ENCODE measurements around the gene GLI1.

The GLI1 gene

DNA sequence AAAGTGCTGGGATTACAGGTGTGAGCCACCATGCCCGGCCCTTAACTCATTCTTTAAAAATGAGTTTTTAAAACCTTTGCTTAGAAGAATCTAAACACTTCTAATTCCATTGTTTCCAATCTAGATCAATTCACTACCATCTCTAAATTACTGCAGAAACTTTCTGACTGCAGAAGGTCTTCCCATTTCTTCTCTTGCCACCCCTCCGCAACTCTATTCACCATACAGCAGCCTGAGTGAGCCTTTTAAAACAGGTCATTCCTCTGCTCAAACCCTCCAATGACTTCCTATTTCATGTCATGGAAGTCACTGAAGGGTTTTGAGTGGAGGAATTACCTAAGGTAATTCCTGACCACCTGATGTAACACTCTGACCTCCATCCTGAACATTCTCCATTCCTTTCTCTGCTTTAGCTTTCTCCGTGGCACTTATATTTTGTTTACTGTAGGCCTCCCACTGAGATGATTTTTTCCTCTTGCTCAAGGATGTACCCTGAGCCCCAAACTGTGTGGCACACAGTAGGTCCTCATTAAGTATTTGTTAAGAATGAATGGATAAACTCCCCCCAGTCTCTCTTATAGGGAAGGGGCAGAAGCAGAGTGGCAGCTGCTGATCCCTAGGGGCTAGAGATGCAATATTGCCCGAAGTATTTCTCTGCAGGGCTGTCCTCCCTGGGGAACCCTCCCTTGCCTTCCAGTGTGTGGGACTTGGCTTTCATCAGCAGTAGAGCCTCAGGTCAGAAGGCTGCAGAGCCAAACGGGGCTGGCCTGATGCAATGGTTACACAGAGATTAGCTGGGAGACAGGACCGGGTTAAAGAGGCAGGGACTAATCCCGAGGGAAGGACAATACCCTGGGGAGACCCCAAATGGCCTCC is 59.6 kb downstream of the GLI1 start:
- no peak for TF ChIP-seq CTCF (IDR thresholded peaks at IDR 0.05; ENCODE audit: insufficient read depth, low read depth, low read length, missing control alignments)
- no peak for DNase-seq (ENCODE audit: low read depth)
- H3K4me3 ChIP-seq (ENCODE audit: low read depth, low read length) = peak overlapping the region; percentile 74

GRCh38 chr12:57519796-57520052 is 60.1 kb downstream of the GLI1 start:
- no peak for TF ChIP-seq CTCF (IDR thresholded peaks at IDR 0.05; ENCODE audit: insufficient read depth, low read depth, low read length, missing control alignments)
- DNase-seq (ENCODE audit: low read depth) = peak; percentile 72
- peak overlapping the region; percentile 74 for H3K4me3 ChIP-seq (ENCODE audit: low read depth, low read length)

DNA sequence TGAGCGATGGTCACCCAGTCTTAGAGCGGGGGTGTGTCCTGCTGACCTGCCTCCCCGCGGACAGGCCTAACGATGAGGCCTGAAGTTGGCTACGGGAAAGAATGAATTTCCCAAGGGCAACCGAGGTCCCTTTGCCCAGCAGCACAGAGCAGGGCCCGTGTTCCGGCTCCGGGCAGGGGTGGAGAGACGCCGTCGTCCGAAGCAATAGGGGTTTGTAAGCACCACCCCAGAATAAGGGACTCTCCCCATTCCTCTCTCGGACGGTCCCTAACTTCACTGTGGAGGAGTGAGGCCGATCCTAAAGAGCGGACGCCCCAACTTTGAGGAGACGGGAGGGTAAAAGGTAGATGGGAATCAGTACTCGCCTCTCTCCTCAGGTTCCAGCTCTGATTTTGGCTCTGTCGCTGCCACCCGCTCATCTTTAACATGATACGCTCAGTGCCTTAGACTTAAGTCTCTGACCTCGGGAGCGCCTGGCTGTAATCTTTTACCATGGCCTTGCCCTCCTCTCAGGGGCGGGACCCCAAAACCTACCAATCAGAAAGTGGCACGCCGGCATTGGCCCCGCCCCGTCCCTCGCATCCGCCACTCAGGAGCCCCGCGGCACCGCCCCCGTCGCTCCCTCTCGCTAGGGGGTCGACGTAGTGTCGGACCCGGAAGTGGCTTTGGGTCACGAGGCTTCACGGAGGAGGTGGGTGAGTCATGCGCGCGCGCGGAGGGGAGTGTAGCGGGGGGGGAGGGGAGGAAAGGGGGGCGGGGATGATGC is 60.7 kb downstream of the GLI1 start, which contains the start of gene DDIT3:
Gene DDIT3, minus strand, starts transcription at position 462 of the 766 bp plus-strand sequence. CDS start 3,108 bp downstream, outside the sequence.
- H3K4me3 ChIP-seq (ENCODE audit: low read depth, low read length) = peak within 1 kb of the TSS; percentile 74
- DNase-seq (ENCODE audit: low read depth) = peak; percentile 100
- TF ChIP-seq CTCF (IDR thresholded peaks at IDR 0.05; ENCODE audit: insufficient read depth, low read depth, low read length, missing control alignments) = no peak

DNA sequence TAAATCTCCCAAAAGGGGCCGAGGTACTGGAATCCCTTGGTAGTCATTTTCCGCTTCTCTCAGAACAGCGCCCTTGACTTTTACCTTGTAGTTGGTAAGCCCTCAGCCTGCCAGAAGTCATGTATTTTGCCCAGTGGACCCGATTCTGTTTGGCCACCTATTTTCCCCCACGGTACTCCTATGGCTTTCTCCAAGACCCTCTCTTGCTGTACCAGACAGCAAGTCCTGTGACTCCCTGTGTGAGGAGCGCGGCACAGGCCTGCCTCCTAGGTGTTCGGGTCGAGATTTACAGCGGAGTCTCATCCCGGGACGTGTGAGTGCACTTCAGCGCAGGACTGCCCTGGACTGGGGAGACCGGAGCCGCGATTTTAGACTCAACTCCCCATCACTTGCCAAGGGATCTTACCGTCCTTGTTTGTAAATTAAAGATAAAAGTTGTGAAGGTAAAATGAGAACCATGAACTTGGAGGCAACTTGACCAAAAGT is 62.0 kb downstream of the GLI1 start:
- peak overlapping the region; percentile 61 for H3K4me3 ChIP-seq (ENCODE audit: low read depth, low read length)
- no peak for TF ChIP-seq CTCF (IDR thresholded peaks at IDR 0.05; ENCODE audit: insufficient read depth, low read depth, low read length, missing control alignments)
- DNase-seq (ENCODE audit: low read depth) = no peak
